GM12801 (cell line): ENCODE measurements around the gene TMPRSS7.

Experiments used
- CTCF ChIP-seq: IDR thresholded peaks from one replicate; pipeline ENCODE4 v1.5.1; 2011; ENCODE audit warnings: control low read depth; ENCODE audit not compliant: insufficient read length; ENCODE audit errors: extremely low read depth

TMPRSS7 gene

GRCh38 chr3:112128843-112129727 is 94.5 kb downstream of the TMPRSS7 start:
- TF ChIP-seq CTCF = no peak

GRCh38 chr3:112129925-112130637 is 95.5 kb downstream of the TMPRSS7 start:
- no peak for TF ChIP-seq CTCF

- TF ChIP-seq CTCF = no peak
These were observed 96.1 kb downstream of the TMPRSS7 start for GRCh38 chr3:112130638-112130993.
